Measurements from ENCODE around the gene CDKAL1.
"Not testable (repeated sequence)": the region's sequence is repeated elsewhere in the genome, so short reads cannot be mapped to it uniquely, and the experiment has no call there.

Gene CDKAL1

GRCh38 chr6:21245488-21245887 is 711.2 kb downstream of the CDKAL1 start:
- Histone ChIP-seq H3K9me3 (ENCODE audit: insufficient read depth, low read depth, low read length) (no peaks in the 10 kb centered on the region), H3K4me1 (ENCODE audit: insufficient read depth, low read length, poor library complexity, severe bottlenecking) (peaks cover 10% of the 10 kb centered on the region), H3K4me2 (ENCODE audit: low read depth, low read length, poor library complexity, severe bottlenecking) (no peak overlapping the region), H3K9me2 (replicated peaks; ENCODE audit: low read depth, low read length) (no peaks in the 10 kb centered on the region), H3K9ac (ENCODE audit: low read depth, low read length, poor library complexity, severe bottlenecking) (no peak overlapping the region), H3K79me2 (ENCODE audit: insufficient read depth, low read length) (no peaks in the 10 kb centered on the region), H4K20me1 (ENCODE audit: insufficient read depth, low read length, poor library complexity, severe bottlenecking) (no peaks in the 10 kb centered on the region), H3K27me3 (ENCODE audit: insufficient read depth, low read length, poor library complexity, severe bottlenecking) (no peaks in the 10 kb centered on the region), H2AFZ (ENCODE audit: low read length) (no peak overlapping the region), H3F3A (ENCODE audit: low read depth) (no peaks in the 10 kb centered on the region), H3K4me3 (ENCODE audit: low read length, poor library complexity, severe bottlenecking) (no peak overlapping the region), H3K36me3 (ENCODE audit: insufficient read depth, low read length) (no peaks in the 10 kb centered on the region)
- TF ChIP-seq EZH2phosphoT487 (IDR thresholded peaks at IDR 0.05; ENCODE audit: borderline replicate concordance) (no peak), CTCF (conservative IDR thresholded peaks at IDR 0.05; ENCODE audit: low read length) (no peak)

- H3K36me3 ChIP-seq (ENCODE audit: insufficient read depth, low read length) = no peaks in the 10 kb centered on the region
- no peaks in the 10 kb centered on the region for H3F3A ChIP-seq (ENCODE audit: low read depth)
- no peak overlapping the region for H2AFZ ChIP-seq (ENCODE audit: low read length)
- no peak overlapping the region for H3K9ac ChIP-seq (ENCODE audit: low read depth, low read length, poor library complexity, severe bottlenecking)
- no peaks in the 10 kb centered on the region for H3K9me2 ChIP-seq (replicated peaks; ENCODE audit: low read depth, low read length)
- no peak overlapping the region for H3K4me2 ChIP-seq (ENCODE audit: low read depth, low read length, poor library complexity, severe bottlenecking)
- no peak overlapping the region for H3K4me3 ChIP-seq (ENCODE audit: low read length, poor library complexity, severe bottlenecking)
- no peak for TF ChIP-seq EZH2phosphoT487 (IDR thresholded peaks at IDR 0.05; ENCODE audit: borderline replicate concordance)
- no peak for TF ChIP-seq CTCF (conservative IDR thresholded peaks at IDR 0.05; ENCODE audit: low read length)
- no peaks in the 10 kb centered on the region for H3K27me3 ChIP-seq (ENCODE audit: insufficient read depth, low read length, poor library complexity, severe bottlenecking)
- H3K4me1 ChIP-seq (ENCODE audit: insufficient read depth, low read length, poor library complexity, severe bottlenecking) = peaks cover 10% of the 10 kb centered on the region
- H3K9me3 ChIP-seq (ENCODE audit: insufficient read depth, low read depth, low read length) = no peaks in the 10 kb centered on the region
- H3K79me2 ChIP-seq (ENCODE audit: insufficient read depth, low read length) = no peaks in the 10 kb centered on the region
- H4K20me1 ChIP-seq (ENCODE audit: insufficient read depth, low read length, poor library complexity, severe bottlenecking) = no peaks in the 10 kb centered on the region
These were observed 711.8 kb downstream of the CDKAL1 start for GRCh38 chr6:21246075-21246474.

GRCh38 chr6:21254460-21254859 is 720.2 kb downstream of the CDKAL1 start:
- H3F3A ChIP-seq (ENCODE audit: low read depth); H2AFZ ChIP-seq (ENCODE audit: low read length); H3K9ac ChIP-seq (ENCODE audit: low read depth, low read length, poor library complexity, severe bottlenecking); H3K9me2 ChIP-seq (replicated peaks; ENCODE audit: low read depth, low read length); H3K36me3 ChIP-seq (ENCODE audit: insufficient read depth, low read length); H3K4me3 ChIP-seq (ENCODE audit: low read length, poor library complexity, severe bottlenecking); H3K79me2 ChIP-seq (ENCODE audit: insufficient read depth, low read length); H3K9me3 ChIP-seq (ENCODE audit: insufficient read depth, low read depth, low read length); H3K27me3 ChIP-seq (ENCODE audit: insufficient read depth, low read length, poor library complexity, severe bottlenecking); H3K4me1 ChIP-seq (ENCODE audit: insufficient read depth, low read length, poor library complexity, severe bottlenecking); H4K20me1 ChIP-seq (ENCODE audit: insufficient read depth, low read length, poor library complexity, severe bottlenecking); H3K4me2 ChIP-seq (ENCODE audit: low read depth, low read length, poor library complexity, severe bottlenecking): not testable (repeated sequence)

- Histone ChIP-seq H3K36me3 (ENCODE audit: insufficient read depth, low read length) (no peaks in the 10 kb centered on the region), H3K4me2 (ENCODE audit: low read depth, low read length, poor library complexity, severe bottlenecking) (no peak overlapping the region), H3K4me1 (ENCODE audit: insufficient read depth, low read length, poor library complexity, severe bottlenecking) (peaks cover 4% of the 10 kb centered on the region), H3F3A (ENCODE audit: low read depth) (no peaks in the 10 kb centered on the region), H3K27me3 (ENCODE audit: insufficient read depth, low read length, poor library complexity, severe bottlenecking) (no peaks in the 10 kb centered on the region), H3K4me3 (ENCODE audit: low read length, poor library complexity, severe bottlenecking) (no peak overlapping the region), H3K9me2 (replicated peaks; ENCODE audit: low read depth, low read length) (no peaks in the 10 kb centered on the region), H3K9ac (ENCODE audit: low read depth, low read length, poor library complexity, severe bottlenecking) (no peak overlapping the region), H4K20me1 (ENCODE audit: insufficient read depth, low read length, poor library complexity, severe bottlenecking) (no peaks in the 10 kb centered on the region), H3K79me2 (ENCODE audit: insufficient read depth, low read length) (no peaks in the 10 kb centered on the region), H3K9me3 (ENCODE audit: insufficient read depth, low read depth, low read length) (peaks cover 4% of the 10 kb centered on the region; the same call in 1 of the 2 replicates), H2AFZ (ENCODE audit: low read length) (no peak overlapping the region)
- TF ChIP-seq EZH2phosphoT487 (IDR thresholded peaks at IDR 0.05; ENCODE audit: borderline replicate concordance) (no peak), CTCF (conservative IDR thresholded peaks at IDR 0.05; ENCODE audit: low read length) (no peak)
These were observed 721.9 kb downstream of the CDKAL1 start for GRCh38 chr6:21256197-21256596.
